Panc1 (cell line): Measurements from ENCODE around the gene UBE3B. TPM values are rescaled to one million over a fixed set of nuclear protein-coding genes. Genes with fewer than 3 reads are reported as not detected.

Experiments
- ATAC-seq: fragments of 200-7000 bp; cut with Tn5 transposase; 2 replicates; pipeline ENCODE4 v1.9.1; 2020; ENCODE audit warnings: mild to moderate bottlenecking, moderate library complexity
- BruUV-seq: library from RNA; stranded (reverse); fragments of 400-500 nt; replicated peaks from 2 replicates; lab custom pipeline; 2021; lab: Mats Ljungman, UMichigan
- CTCF ChIA-PET: fragments of 300-600 bp; sonication (Branson Sonifier 250); formaldehyde crosslinking; loops from one replicate; lab custom pipeline; 2022; ENCODE audit warnings: antibody characterized with exemption; lab: Charles Lee
- POLR2A ChIA-PET: fragments of 300-600 bp; sonication (Branson Sonifier 250); formaldehyde crosslinking; loops from one replicate; lab custom pipeline; 2022; ENCODE audit warnings: antibody characterized with exemption; lab: Charles Lee
- DNase-seq: peaks from one replicate; pipeline ENCODE4 v3.0.0-alpha.2; 2010; ENCODE audit warnings: low read depth, low spot score
- H3K27ac ChIP-seq: 2 replicates; pipeline ENCODE4 v1.5.1; 2011; ENCODE audit warnings: mild to moderate bottlenecking, low read length, inconsistent platforms
- H3K27me3 ChIP-seq: fragments of 200-500 bp; sonication (Bioruptor generic); 2 replicates; pipeline ENCODE4 v1.6.0; 2014; ENCODE audit warnings: low read length, inconsistent platforms; ENCODE audit not compliant: control insufficient read depth, insufficient read depth
- H3K36me3 ChIP-seq: fragments of 200-500 bp; sonication (Bioruptor generic); 2 replicates; pipeline ENCODE4 v1.5.1; 2014; ENCODE audit warnings: inconsistent platforms, mild to moderate bottlenecking, low read length, moderate library complexity; ENCODE audit not compliant: control insufficient read depth, insufficient read depth
- H3K4me1 ChIP-seq: 2 replicates; pipeline ENCODE4 v1.5.1; 2011; ENCODE audit warnings: inconsistent platforms, mild to moderate bottlenecking, low read length, moderate library complexity; ENCODE audit not compliant: control insufficient read depth, insufficient read depth
- H3K4me3 ChIP-seq, 2 experiments: 2 replicates each; pipeline ENCODE4 v1.5.1; 2011 to 2012; ENCODE audit warnings: low read depth in 2 of 2, low read length in 2 of 2, mild to moderate bottlenecking in 2 of 2, inconsistent platforms in 1 of 2, moderate library complexity in 1 of 2
- H3K9me3 ChIP-seq: fragments of 200-500 bp; sonication (Bioruptor generic); 2 replicates; pipeline ENCODE4 v1.5.1; 2014; ENCODE audit warnings: low read depth, mild to moderate bottlenecking, inconsistent platforms, low read length, moderate library complexity; ENCODE audit not compliant: control insufficient read depth, insufficient read depth
- CTCF ChIP-seq: fragments of 450-650 bp; IDR thresholded peaks from 2 replicates; pipeline ENCODE4 v1.5.1; 2017; ENCODE audit warnings: mild to moderate bottlenecking
- POLR2AphosphoS5 ChIP-seq: IDR thresholded peaks from 2 replicates; pipeline ENCODE4 v1.6.1; 2012; ENCODE audit warnings: mild to moderate bottlenecking, low read depth, low read length, moderate library complexity
- REST ChIP-seq, 2 experiments: IDR thresholded peaks; 2 replicates each; pipeline ENCODE4 v1.6.1; 2011 to 2012; ENCODE audit warnings: low read depth in 2 of 2, control low read depth in 1 of 2, low read length in 1 of 2, mild to moderate bottlenecking in 1 of 2, moderate library complexity in 1 of 2; ENCODE audit not compliant: insufficient read depth in 1 of 2
- SIN3A ChIP-seq: IDR thresholded peaks from 2 replicates; pipeline ENCODE4 v1.6.1; 2012; ENCODE audit warnings: low read depth, mild to moderate bottlenecking, low read length, moderate library complexity, borderline replicate concordance; ENCODE audit not compliant: insufficient read depth
- TCF7L2 ChIP-seq: IDR thresholded peaks from 2 replicates; pipeline ENCODE4 v1.6.1; 2011; ENCODE audit warnings: mild to moderate bottlenecking, low read depth, low read length, inconsistent platforms
- in situ Hi-C: cut with HindIII; loops from 2 replicates; pipeline ENCODE4 v1.10.0; 2016; ENCODE audit warnings: low sequenced_read_pairs, low pct_unique_long_range_greater_than_20kb
- intact Hi-C: fragments of 100-400 bp; cut with micrococcal nuclease; formaldehyde crosslinking; loops from one replicate; pipeline ENCODE4 v1.10.0; 2022; ENCODE audit not compliant: unreplicated experiment
- total RNA-seq: library from RNA; stranded (reverse); gene quantifications from one replicate; pipeline ENCODE4 v1.2.1, GENCODE V29; 2021; ENCODE audit not compliant: unreplicated experiment

The UBE3B gene
- total RNA-seq, 1 experiment from 2014 or later, result 38.9 TPM

- Histone ChIP-seq H3K27me3 (no peaks in the 10 kb centered on the region), H3K4me1 (no peaks in the 10 kb centered on the region), H3K36me3 (peaks cover 9% of the 10 kb centered on the region; the same call in 1 of the 2 replicates), H3K27ac (no peak overlapping the region), H3K9me3 (no peaks in the 10 kb centered on the region), H3K4me3 (no peak overlapping the region)
- no peak for ATAC-seq
- ChIA-PET CTCF (no interaction called here), POLR2A (no interaction called here)
- in situ Hi-C loops, result no loop called here
- intact Hi-C loops, result no loop called here
- DNase-seq, result no peak
- TF ChIP-seq TCF7L2 (no peak), POLR2AphosphoS5 (no peak), CTCF (no peak), SIN3A (no peak), REST (IDR thresholded peaks at IDR 0.05; ENCODE audit: insufficient read depth in 1 of 2, low read depth in 2 of 2, low read length in 1 of 2) (no peak)
- BruUV-seq, result no TSS peak
Measured at GRCh38 chr12:109485201-109485600, 7.8 kb downstream of the UBE3B start.

GRCh38 chr12:109487181-109488050 is 10.0 kb downstream of the UBE3B start:
- no peaks in the 10 kb centered on the region for H3K9me3 ChIP-seq
- TF ChIP-seq SIN3A, result no peak
- TF ChIP-seq REST (IDR thresholded peaks at IDR 0.05; ENCODE audit: insufficient read depth in 1 of 2, low read depth in 2 of 2, low read length in 1 of 2), result no peak
- TF ChIP-seq CTCF, result no peak
- no peak for TF ChIP-seq POLR2AphosphoS5
- no peak for TF ChIP-seq TCF7L2
- H3K4me3 ChIP-seq, result no peak overlapping the region
- DNase-seq, result no peak
- no peak overlapping the region for H3K27ac ChIP-seq
- BruUV-seq, result no TSS peak
- intact Hi-C loops (no loop called here), in situ Hi-C loops (no loop called here)
- no peaks in the 10 kb centered on the region for H3K4me1 ChIP-seq
- H3K36me3 ChIP-seq, result peaks cover 15% of the 10 kb centered on the region; the same call in 1 of the 2 replicates
- ChIA-PET CTCF (no interaction called here), POLR2A (no interaction called here)
- ATAC-seq, result no peak
- no peaks in the 10 kb centered on the region for H3K27me3 ChIP-seq
